Peyer's patch (tissue), 4 donors: ENCODE measurements around the gene CCK.

Source experiments
- POLR2A ChIP-seq, 2 donors: fragments of 450-650 bp; IDR thresholded peaks; one replicate each; pipeline ENCODE4 v1.5.1; 2017; ENCODE audit warnings: antibody characterized with exemption in 2 of 2, mild to moderate bottlenecking in 2 of 2, moderate library complexity in 2 of 2
- TF ChIP-seq, protein P1 (sequence below), 6 experiments: fragments of 450-650 bp in 4 of 6; fragments of 200-600 bp in 2 of 6; sonication (generic) in 1 of 6; IDR thresholded peaks; one replicate each; pipeline ENCODE4 v1.5.1; 2017 to 2019; ENCODE audit warnings: antibody characterized with exemption in 6 of 6, mild to moderate bottlenecking in 3 of 6, moderate library complexity in 1 of 6

GRCh38 chr3:42209917-42210316 lies 56.1 kb downstream of the CCK start:
- TF ChIP-seq POLR2A (IDR thresholded peaks at IDR 0.05), result no peak
- TF ChIP-seq, protein P1, sequence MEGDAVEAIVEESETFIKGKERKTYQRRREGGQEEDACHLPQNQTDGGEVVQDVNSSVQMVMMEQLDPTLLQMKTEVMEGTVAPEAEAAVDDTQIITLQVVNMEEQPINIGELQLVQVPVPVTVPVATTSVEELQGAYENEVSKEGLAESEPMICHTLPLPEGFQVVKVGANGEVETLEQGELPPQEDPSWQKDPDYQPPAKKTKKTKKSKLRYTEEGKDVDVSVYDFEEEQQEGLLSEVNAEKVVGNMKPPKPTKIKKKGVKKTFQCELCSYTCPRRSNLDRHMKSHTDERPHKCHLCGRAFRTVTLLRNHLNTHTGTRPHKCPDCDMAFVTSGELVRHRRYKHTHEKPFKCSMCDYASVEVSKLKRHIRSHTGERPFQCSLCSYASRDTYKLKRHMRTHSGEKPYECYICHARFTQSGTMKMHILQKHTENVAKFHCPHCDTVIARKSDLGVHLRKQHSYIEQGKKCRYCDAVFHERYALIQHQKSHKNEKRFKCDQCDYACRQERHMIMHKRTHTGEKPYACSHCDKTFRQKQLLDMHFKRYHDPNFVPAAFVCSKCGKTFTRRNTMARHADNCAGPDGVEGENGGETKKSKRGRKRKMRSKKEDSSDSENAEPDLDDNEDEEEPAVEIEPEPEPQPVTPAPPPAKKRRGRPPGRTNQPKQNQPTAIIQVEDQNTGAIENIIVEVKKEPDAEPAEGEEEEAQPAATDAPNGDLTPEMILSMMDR (IDR thresholded peaks at IDR 0.05), result no peak
